BJ (cell line): ENCODE data around the gene TANC1. TPM values are rescaled to one million over a fixed set of nuclear protein-coding genes. Genes with fewer than 3 reads are reported as not detected.

Source experiments
- CTCF ChIA-PET: fragments of 350-600 bp; formaldehyde crosslinking; extraction: SDS; loops from one replicate; lab custom pipeline; 2021; ENCODE audit warnings: antibody characterized with exemption, inconsistent platforms; lab: Yijun Ruan, JAX
- POLR2A ChIA-PET: fragments of 300-600 bp; sonication (Branson Sonifier 250); formaldehyde crosslinking; extraction: SDS; loops from one replicate; lab custom pipeline; 2021; ENCODE audit warnings: antibody characterized with exemption; lab: Charles Lee
- DNase-seq: peaks from one replicate; pipeline ENCODE4 v3.0.0-alpha.2; 2011; ENCODE audit warnings: low read depth
- H3K27me3 ChIP-seq: 2 replicates; pipeline ENCODE4 v1.6.0; 2011; ENCODE audit warnings: low read length; ENCODE audit not compliant: control insufficient read depth, insufficient read depth
- H3K36me3 ChIP-seq: 2 replicates; pipeline ENCODE4 v1.5.1; 2011; ENCODE audit warnings: low read length; ENCODE audit not compliant: control insufficient read depth, insufficient read depth
- H3K4me3 ChIP-seq: 2 replicates; pipeline ENCODE4 v1.5.1; 2011; ENCODE audit warnings: low read depth, mild to moderate bottlenecking, control low read depth, low read length
- CTCF ChIP-seq: IDR thresholded peaks from 2 replicates; pipeline ENCODE4 v1.5.1; 2011; ENCODE audit warnings: low read depth, mild to moderate bottlenecking, control low read depth, inconsistent platforms, low read length, moderate library complexity; ENCODE audit not compliant: insufficient read depth
- polyA plus RNA-seq: library from polyadenylated mRNA; depleted of rRNA; stranded (reverse); fragments of >200 nt; gene quantifications from 2 replicates; pipeline ENCODE4 v1.2.3, GENCODE V29; 2011

The TANC1 gene
- polyA plus RNA-seq, 1 experiment = 22.0 TPM

GRCh38 chr2:158943973-158944372 lies 24.5 kb upstream of the TANC1 start:
- POLR2A ChIA-PET = interaction anchor here (0.6 kb wide), 1 partner anchor 786 kb away, joined by 4 read pairs; no protein-coding TSS in a partner anchor
- no peak for DNase-seq

GRCh38 chr2:158948964-158949699 lies 19.3 kb upstream of the TANC1 start:
- no peak for TF ChIP-seq CTCF
- H3K27me3 ChIP-seq = no peaks in the 10 kb centered on the region
- no peak for DNase-seq
- no peak overlapping the region for H3K4me3 ChIP-seq
- ChIA-PET POLR2A (no interaction called here), CTCF (no interaction called here)
- H3K36me3 ChIP-seq = no peaks in the 10 kb centered on the region

More at GRCh38 chr2:158943973-158944372, 24.5 kb upstream of the TANC1 start:
- no peak for TF ChIP-seq CTCF
- Histone ChIP-seq H3K4me3 (no peak overlapping the region), H3K36me3 (no peaks in the 10 kb centered on the region), H3K27me3 (no peaks in the 10 kb centered on the region)
- CTCF ChIA-PET = no interaction called here

DNA sequence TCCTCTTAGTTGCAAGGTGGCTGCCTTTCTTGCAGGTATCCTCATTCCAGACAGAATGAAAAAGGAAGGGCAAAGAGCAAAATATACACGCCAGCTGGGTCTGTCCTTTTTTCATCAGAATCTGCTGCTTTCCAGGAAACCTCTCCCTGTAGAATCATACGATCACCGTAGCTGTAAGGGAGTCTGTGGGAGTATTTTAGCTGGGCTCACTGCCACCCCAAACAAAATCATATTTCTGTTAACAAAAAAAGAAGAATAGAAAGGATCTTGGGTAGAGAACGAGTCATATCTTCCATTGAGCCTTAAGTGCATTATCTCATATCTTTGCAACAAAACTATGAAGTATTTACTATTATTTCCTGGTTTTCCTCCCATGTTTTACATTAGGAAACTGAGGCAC lies 15.0 kb upstream of the TANC1 start:
- TF ChIP-seq CTCF = no peak
- Histone ChIP-seq H3K4me3 (no peak overlapping the region), H3K27me3 (0 out of 2 replicates have a peak, but pooled peaks cover 2% of the 10 kb centered on the region), H3K36me3 (no peaks in the 10 kb centered on the region)
- DNase-seq = no peak
- ChIA-PET POLR2A (interaction anchor here (0.7 to 0.9 kb wide), 2 partner anchors 182 to 678 kb away, joined by 4 to 26 read pairs; no protein-coding TSS in a partner anchor), CTCF (interaction anchor here (1.2 kb wide), 1 partner anchor 13 kb away, joined by 3 read pairs; no protein-coding TSS in a partner anchor)

GRCh38 chr2:158953926-158954763 lies 14.3 kb upstream of the TANC1 start:
- no peaks in the 10 kb centered on the region for H3K36me3 ChIP-seq
- H3K27me3 ChIP-seq = 0 out of 2 replicates have a peak, but pooled peaks cover 2% of the 10 kb centered on the region
- ChIA-PET CTCF (interaction anchor here (0.7 to 1.2 kb wide), 3 partner anchors 12 to 137 kb away, joined by 3 to 4 read pairs (median 4); no protein-coding TSS in a partner anchor), POLR2A (interaction anchor here (0.9 kb wide), 1 partner anchor 181 kb away, joined by 4 read pairs; no protein-coding TSS in a partner anchor)
- no peak overlapping the region for H3K4me3 ChIP-seq
- DNase-seq = peak; percentile 67
- no peak for TF ChIP-seq CTCF
